Stomach (tissue), 9 donors: Measurements from ENCODE around the gene BBS12. TPM values are rescaled to one million over a fixed set of nuclear protein-coding genes. Genes with fewer than 3 reads are reported as not detected.

Source experiments
- DNase-seq, 2 donors: peaks; one replicate each; pipeline versions ENCODE4 v3.0.0 to v3.0.0-alpha.2; 2013 to 2019
- H3K27ac ChIP-seq, 5 donors: fragments of 200-600 bp in 4 of 5; sonication (generic) in 4 of 5; one replicate each; pipeline ENCODE4 v1.5.1; 2013 to 2019; ENCODE audit warnings: mild to moderate bottlenecking in 1 of 5, moderate library complexity in 1 of 5
- H3K27me3 ChIP-seq, 3 donors: fragments of 200-600 bp; sonication (generic); one replicate each; pipeline ENCODE4 v1.5.1; 2017 to 2019; ENCODE audit warnings: mixed run types in 1 of 3
- H3K36me3 ChIP-seq, 4 donors: fragments of 200-600 bp; sonication (generic); 1 replicate in 3 of 4; 2 replicates in 1 of 4; pipeline ENCODE4 v1.5.1; 2016 to 2019
- H3K4me1 ChIP-seq, 4 donors: fragments of 200-600 bp; sonication (generic); one replicate each; pipeline ENCODE4 v1.5.1; 2016 to 2019
- H3K4me3 ChIP-seq, 4 donors: fragments of 200-600 bp; sonication (generic) in 3 of 4; one replicate each; pipeline ENCODE4 v1.5.1; 2016 to 2019; ENCODE audit warnings: mild to moderate bottlenecking in 1 of 4
- H3K9me3 ChIP-seq, 4 donors: fragments of 200-600 bp; sonication (generic); one replicate each; pipeline ENCODE4 v1.5.1; 2016 to 2019
- CTCF ChIP-seq, 7 experiments: fragments of 450-650 bp in 4 of 7; fragments of 200-600 bp in 3 of 7; sonication (generic) in 3 of 7; IDR thresholded peaks; one replicate each; pipeline ENCODE4 v1.5.1; 2016 to 2019; ENCODE audit warnings: antibody characterized with exemption in 7 of 7, control low read depth in 2 of 7, mild to moderate bottlenecking in 1 of 7
- EP300 ChIP-seq: sonication (generic); formaldehyde crosslinking; IDR thresholded peaks from one replicate; pipeline ENCODE4 v1.6.1; 2017; ENCODE audit warnings: antibody characterized with exemption
- POLR2A ChIP-seq, 4 donors: fragments of 450-650 bp; IDR thresholded peaks; one replicate each; pipeline ENCODE4 v1.6.1; 2016; ENCODE audit warnings: antibody characterized with exemption in 4 of 4, control low read depth in 2 of 4, mild to moderate bottlenecking in 1 of 4, moderate library complexity in 1 of 4
- POLR2AphosphoS5 ChIP-seq, 3 donors: sonication (generic); formaldehyde crosslinking; IDR thresholded peaks; one replicate each; pipeline ENCODE4 v1.6.1; 2016; ENCODE audit warnings: antibody characterized with exemption in 3 of 3
- WGBS, 5 donors: extraction: QIAGEN DNeasy Blood & Tissue Kit in 3 of 5; methylation state at CpG; one replicate each; pipeline versions ENCODE4 v1.1.5 to v1.1.7; 2013 to 2018; 5-methylcytosine and 5-hydroxymethylcytosine counted together
- intact Hi-C: fragments of 100-400 bp; cut with DNase I; formaldehyde crosslinking; loops from one replicate; pipeline ENCODE4 v1.15.1; 2023; ENCODE audit warnings: low total_unique reads
- polyA plus RNA-seq, 3 donors: library from polyadenylated mRNA; stranded (reverse); fragments of 200-250 nt; gene quantifications; one replicate each; pipeline ENCODE4 v1.2.3, GENCODE V29; 2013
- total RNA-seq, 5 donors: library from RNA; depleted of rRNA; stranded (reverse); fragments of >200 nt; gene quantifications; one replicate each; pipeline versions ENCODE4 v1.1.0 to v1.2.3, GENCODE V29; 2014 to 2016
- donor health status: healthy with polysubstance abuse.
- donor health status: Bipolar disorder and iron deficiency.
- donor health status: healthy.

The BBS12 gene
- total and polyA plus RNA-seq, 8 donors: 0.87 to 4.5 (median 1.3) TPM

- Histone ChIP-seq H3K4me3 (no peak overlapping the region), H3K9me3 (no peaks in the 10 kb centered on the region), H3K27ac (no peak overlapping the region), H3K4me1 (no peaks in the 10 kb centered on the region), H3K36me3 (no peaks in the 10 kb centered on the region), H3K27me3 (no peaks in the 10 kb centered on the region)
- intact Hi-C loops: no loop called here
- 81 to 90% (median 82%) methylated on average over 6 of the region's 6 CpGs for WGBS, 5 donors
- no peak for DNase-seq
- TF ChIP-seq POLR2AphosphoS5 (IDR thresholded peaks at IDR 0.05): no peak
- TF ChIP-seq EP300: no peak
- no peak for TF ChIP-seq POLR2A (IDR thresholded peaks at IDR 0.05)
- no peak for TF ChIP-seq CTCF (IDR thresholded peaks at IDR 0.05)
Measured at GRCh38 chr4:122775987-122776836, 43.7 kb downstream of the BBS12 start.

GRCh38 chr4:122776916-122777315, 44.4 kb downstream of the BBS12 start:
- WGBS, 5 donors: 31 to 59% (median 47%) methylated on average over 4 of the region's 4 CpGs
- Histone ChIP-seq H3K9me3 (no peaks in the 10 kb centered on the region), H3K27ac (no peak overlapping the region), H3K27me3 (no peaks in the 10 kb centered on the region), H3K36me3 (no peaks in the 10 kb centered on the region), H3K4me3 (no peak overlapping the region), H3K4me1 (peaks cover 0 to 5% (median 0%) of the 10 kb centered on the region in 4 donors)
- peak in 1 of 2 donors; percentile 44 for DNase-seq
- no peak for TF ChIP-seq EP300
- TF ChIP-seq CTCF (IDR thresholded peaks at IDR 0.05): no peak
- no peak for TF ChIP-seq POLR2A (IDR thresholded peaks at IDR 0.05)
- TF ChIP-seq POLR2AphosphoS5 (IDR thresholded peaks at IDR 0.05): no peak
- intact Hi-C loops: no loop called here

GRCh38 chr4:122777846-122778673, 45.6 kb downstream of the BBS12 start:
- no peak for DNase-seq
- intact Hi-C loops: no loop called here
- no peak for TF ChIP-seq EP300
- TF ChIP-seq CTCF (IDR thresholded peaks at IDR 0.05): no peak
- no peak for TF ChIP-seq POLR2A (IDR thresholded peaks at IDR 0.05)
- no peak for TF ChIP-seq POLR2AphosphoS5 (IDR thresholded peaks at IDR 0.05)
- Histone ChIP-seq H3K4me1 (peaks cover 0 to 12% (median 4%) of the 10 kb centered on the region in 4 donors), H3K9me3 (no peaks in the 10 kb centered on the region), H3K27me3 (no peaks in the 10 kb centered on the region), H3K27ac (no peak overlapping the region), H3K36me3 (no peaks in the 10 kb centered on the region), H3K4me3 (no peak overlapping the region)
- WGBS, 5 donors: 92 to 98% (median 94%) methylated on average over 7 of the region's 7 CpGs

DNA sequence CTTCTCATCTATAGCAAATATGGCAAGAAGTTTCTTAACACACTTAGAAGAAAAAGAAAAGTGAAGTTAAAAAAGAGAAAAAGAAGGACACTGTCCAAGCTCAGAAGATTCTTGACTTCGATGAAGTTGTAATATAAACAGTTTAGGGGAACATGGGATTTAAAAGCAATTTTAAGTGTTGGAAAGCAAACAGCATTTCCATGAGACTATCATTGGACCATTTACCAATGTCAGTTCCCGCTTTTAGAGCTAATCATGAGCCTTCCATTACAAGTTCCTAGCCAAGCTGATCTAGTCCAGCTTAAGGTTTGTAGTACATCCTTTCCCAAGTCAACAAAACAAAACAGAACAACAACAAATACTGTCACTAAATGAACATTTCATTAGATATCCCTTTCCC, 49.0 kb downstream of the BBS12 start:
- no peaks in the 10 kb centered on the region for H3K36me3 ChIP-seq
- no peaks in the 10 kb centered on the region for H3K9me3 ChIP-seq
- H3K27me3 ChIP-seq: no peaks in the 10 kb centered on the region
- WGBS, 5 donors: 61 to 82% (median 71%) methylated on average over 2 of the region's 2 CpGs
- peak overlapping the region in 1 of 5 donors; percentile 2 for H3K27ac ChIP-seq
- H3K4me1 ChIP-seq: peaks cover 0 to 25% (median 14%) of the 10 kb centered on the region in 4 donors
- no peak for TF ChIP-seq POLR2A (IDR thresholded peaks at IDR 0.05)
- TF ChIP-seq POLR2AphosphoS5 (IDR thresholded peaks at IDR 0.05): no peak
- no peak for TF ChIP-seq CTCF (IDR thresholded peaks at IDR 0.05)
- TF ChIP-seq EP300: no peak
- DNase-seq: peak in 1 of 2 donors; percentile 51
- intact Hi-C loops: no loop called here
- no peak overlapping the region for H3K4me3 ChIP-seq
